Measurements from ENCODE around the gene COL19A1. TPM values are rescaled to one million over a fixed set of nuclear protein-coding genes. Genes with fewer than 3 reads are reported as not detected.

COL19A1 gene
- total RNA-seq, 1 donor from 2014 or later, result not detected

DNA sequence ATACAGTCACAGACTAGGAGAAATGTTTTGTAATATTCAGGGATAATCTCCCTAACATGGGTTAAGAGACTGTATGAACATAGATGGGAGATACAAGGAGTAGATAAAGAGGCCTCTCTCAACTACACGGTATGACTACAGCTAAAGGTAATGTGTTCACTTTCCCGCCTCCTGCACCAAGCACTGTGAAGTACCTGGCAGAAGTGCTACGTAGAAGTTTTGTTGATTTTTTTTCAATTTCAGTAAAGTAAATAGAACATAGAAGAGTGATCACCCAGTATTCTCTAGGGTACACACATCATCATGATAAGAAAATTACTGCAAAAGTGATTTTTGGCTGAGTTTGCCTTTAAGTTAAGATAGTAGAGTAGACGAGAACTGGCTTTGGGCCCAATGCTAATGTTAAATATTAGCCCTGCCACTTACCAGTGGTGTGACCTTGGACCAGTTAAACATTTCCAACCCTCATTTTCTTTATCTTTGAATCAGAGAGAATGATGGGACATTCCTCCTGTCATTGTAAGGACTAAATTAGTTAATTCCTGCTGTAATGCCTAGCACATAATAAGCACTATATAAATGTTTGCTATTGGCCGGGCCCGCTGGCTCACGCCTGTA, 253.0 kb downstream of the COL19A1 start:
- Histone ChIP-seq H3K4me3 (no peak overlapping the region), H3K27me3 (no peaks in the 10 kb centered on the region), H3K4me1 (no peaks in the 10 kb centered on the region), H3K36me3 (no peaks in the 10 kb centered on the region), H3K27ac (no peak overlapping the region), H3K9me3 (no peaks in the 10 kb centered on the region)
- ATAC-seq (no peak), DNase-seq (no peak)
- TF ChIP-seq, protein P1, sequence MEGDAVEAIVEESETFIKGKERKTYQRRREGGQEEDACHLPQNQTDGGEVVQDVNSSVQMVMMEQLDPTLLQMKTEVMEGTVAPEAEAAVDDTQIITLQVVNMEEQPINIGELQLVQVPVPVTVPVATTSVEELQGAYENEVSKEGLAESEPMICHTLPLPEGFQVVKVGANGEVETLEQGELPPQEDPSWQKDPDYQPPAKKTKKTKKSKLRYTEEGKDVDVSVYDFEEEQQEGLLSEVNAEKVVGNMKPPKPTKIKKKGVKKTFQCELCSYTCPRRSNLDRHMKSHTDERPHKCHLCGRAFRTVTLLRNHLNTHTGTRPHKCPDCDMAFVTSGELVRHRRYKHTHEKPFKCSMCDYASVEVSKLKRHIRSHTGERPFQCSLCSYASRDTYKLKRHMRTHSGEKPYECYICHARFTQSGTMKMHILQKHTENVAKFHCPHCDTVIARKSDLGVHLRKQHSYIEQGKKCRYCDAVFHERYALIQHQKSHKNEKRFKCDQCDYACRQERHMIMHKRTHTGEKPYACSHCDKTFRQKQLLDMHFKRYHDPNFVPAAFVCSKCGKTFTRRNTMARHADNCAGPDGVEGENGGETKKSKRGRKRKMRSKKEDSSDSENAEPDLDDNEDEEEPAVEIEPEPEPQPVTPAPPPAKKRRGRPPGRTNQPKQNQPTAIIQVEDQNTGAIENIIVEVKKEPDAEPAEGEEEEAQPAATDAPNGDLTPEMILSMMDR (IDR thresholded peaks at IDR 0.05), result no peak
- intact Hi-C loops (cut with DNase I), result no loop called here

DNA sequence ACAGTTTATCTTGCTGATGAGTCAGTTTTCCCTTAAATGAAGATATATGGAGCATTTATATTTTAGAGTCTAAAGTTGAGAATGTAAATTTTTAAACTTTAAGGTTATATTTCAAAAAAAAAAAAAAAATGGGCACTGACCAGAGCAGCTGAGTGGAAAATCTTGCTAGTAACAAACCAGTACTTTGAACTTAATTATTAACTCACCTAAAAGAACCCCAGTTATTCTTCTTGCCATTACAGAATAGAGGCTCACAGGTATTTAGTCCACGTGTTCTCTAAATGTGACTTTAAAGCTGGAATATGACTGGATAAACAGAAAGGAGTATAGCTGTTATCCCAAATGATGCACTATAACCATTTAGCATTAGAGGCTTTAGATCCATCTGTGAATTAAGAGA, 258.1 kb downstream of the COL19A1 start:
- DNase-seq (no peak), ATAC-seq (no peak)
- no peaks in the 10 kb centered on the region for H3K36me3 ChIP-seq
- intact Hi-C loops (cut with DNase I), result no loop called here
- no peak overlapping the region for H3K4me3 ChIP-seq
- H3K4me1 ChIP-seq, result no peaks in the 10 kb centered on the region
- no peak overlapping the region for H3K27ac ChIP-seq
- H3K9me3 ChIP-seq, result no peaks in the 10 kb centered on the region
- TF ChIP-seq, protein P1 (IDR thresholded peaks at IDR 0.05), result no peak
- H3K27me3 ChIP-seq, result no peaks in the 10 kb centered on the region

DNA sequence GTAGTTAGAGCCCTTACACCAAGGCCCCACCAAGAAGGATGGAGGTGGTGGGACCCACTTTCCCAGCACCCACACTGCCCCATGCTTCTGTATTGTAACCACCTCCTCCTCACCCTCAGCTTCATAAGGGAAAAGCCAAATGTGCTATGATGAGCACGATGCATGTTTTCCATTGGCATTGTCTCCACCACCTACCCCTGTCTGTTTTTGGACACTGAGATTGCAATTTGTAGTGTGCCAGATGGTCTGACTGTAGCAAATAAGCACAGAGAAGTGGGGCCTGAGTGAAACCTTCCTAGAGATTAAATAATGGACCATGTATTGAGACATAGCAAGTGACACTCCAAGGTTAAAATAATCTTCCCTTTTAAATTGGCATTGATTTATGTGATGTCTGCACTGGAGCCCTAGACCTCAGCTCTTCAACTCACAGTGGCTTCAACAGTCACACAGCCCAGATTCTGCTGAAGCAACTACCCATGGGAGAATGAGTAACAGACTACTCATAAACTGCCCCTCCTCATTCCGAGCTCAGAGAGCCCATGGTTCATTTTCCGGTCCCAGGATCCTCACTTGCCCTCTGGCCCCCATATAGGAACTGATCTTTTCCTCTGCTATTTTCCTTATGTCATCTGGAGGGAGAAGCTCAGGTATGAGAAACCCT, 258.7 kb downstream of the COL19A1 start:
- TF ChIP-seq, protein P1 (IDR thresholded peaks at IDR 0.05), result no peak
- Histone ChIP-seq H3K36me3 (no peaks in the 10 kb centered on the region), H3K27ac (no peak overlapping the region), H3K4me3 (no peak overlapping the region), H3K4me1 (no peaks in the 10 kb centered on the region), H3K9me3 (no peaks in the 10 kb centered on the region), H3K27me3 (no peaks in the 10 kb centered on the region)
- DNase-seq (no peak), ATAC-seq (no peak)
- intact Hi-C loops (cut with DNase I), result no loop called here

DNA sequence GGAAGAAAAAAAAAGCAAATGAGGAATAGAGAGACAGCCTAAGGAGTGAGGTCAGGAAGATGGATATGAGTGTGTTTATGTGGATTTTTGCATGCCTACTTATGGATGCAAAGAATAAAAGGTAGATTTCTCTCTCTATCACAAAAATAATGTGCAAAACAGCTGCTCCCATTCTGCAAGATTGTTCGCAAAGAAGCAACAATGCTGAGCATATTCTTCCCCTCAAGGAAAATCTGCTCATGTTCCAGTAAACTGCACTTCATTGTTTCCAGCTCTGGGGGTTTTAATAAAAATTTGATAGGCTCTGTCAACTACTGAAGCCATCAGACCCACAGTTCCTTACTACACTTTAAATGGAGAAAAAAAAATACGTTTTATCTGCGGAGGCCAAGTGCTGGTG, 259.2 kb downstream of the COL19A1 start:
- TF ChIP-seq, protein P1 (IDR thresholded peaks at IDR 0.05), result no peak
- no peaks in the 10 kb centered on the region for H3K27me3 ChIP-seq
- intact Hi-C loops (cut with DNase I), result no loop called here
- H3K36me3 ChIP-seq, result no peaks in the 10 kb centered on the region
- no peak for DNase-seq
- H3K9me3 ChIP-seq, result no peaks in the 10 kb centered on the region
- H3K4me1 ChIP-seq, result no peaks in the 10 kb centered on the region
- H3K4me3 ChIP-seq, result no peak overlapping the region
- no peak overlapping the region for H3K27ac ChIP-seq
- no peak for ATAC-seq

DNA sequence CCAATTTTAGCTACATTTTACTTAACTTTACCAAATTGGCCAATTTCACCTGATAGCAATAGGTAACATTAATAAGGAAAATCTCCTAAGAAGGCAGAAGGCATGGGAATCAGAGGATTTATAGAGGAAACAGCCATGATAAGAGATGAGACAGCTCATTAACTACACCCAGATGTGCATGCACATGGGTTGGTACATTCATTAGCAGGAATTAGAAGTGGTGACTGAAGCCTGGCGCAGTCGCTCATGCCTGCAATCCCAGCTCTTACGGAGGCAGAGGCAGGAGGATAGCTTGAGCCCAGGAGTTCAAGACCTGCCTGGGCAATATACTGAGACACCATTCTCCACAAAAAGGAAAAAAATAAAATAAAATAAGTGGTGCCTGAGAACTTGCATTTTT, 263.0 kb downstream of the COL19A1 start:
- Histone ChIP-seq H3K27me3 (no peaks in the 10 kb centered on the region), H3K4me3 (no peak overlapping the region), H3K4me1 (no peaks in the 10 kb centered on the region), H3K27ac (no peak overlapping the region), H3K36me3 (no peaks in the 10 kb centered on the region), H3K9me3 (no peaks in the 10 kb centered on the region)
- intact Hi-C loops (cut with DNase I), result no loop called here
- ATAC-seq (no peak), DNase-seq (no peak)
- TF ChIP-seq, protein P1 (IDR thresholded peaks at IDR 0.05), result no peak
